ENCODE results near the gene GNPAT. TPM values are rescaled to one million over a fixed set of nuclear protein-coding genes. Genes with fewer than 3 reads are reported as not detected.
A peak's percentile ranks its signal among the peaks of the same experiment; 100 is the strongest.

Gene GNPAT
- total RNA-seq, 1 experiment from 2014 or later: 32.8 TPM

GRCh38 chr1:231313661-231314060, 72.6 kb downstream of the GNPAT start:
- ChIA-PET POLR2A (no interaction called here), CTCF (interaction anchor here (2.8 kb wide), 1 partner anchor 25 kb away, joined by 7 read pairs; the partner anchor contains the start of genes EXOC8 and SPRTN)
- Mint-ChIP-seq H3K9me3 (peaks cover 4% of the 10 kb centered on the region), H3K36me3 (no peaks in the 10 kb centered on the region), H3K27me3 (ENCODE audit: low read depth) (peaks cover 9% of the 10 kb centered on the region), H3K4me3 (no peak overlapping the region), H3K4me1 (no peaks in the 10 kb centered on the region), H3K27ac (no peak overlapping the region)
- no peak for ATAC-seq
- DNase-seq (ENCODE audit: low spot score): no peak
- TF ChIP-seq ZNF281 (CRISPR knock-in tag; IDR thresholded peaks at IDR 0.05): no peak
- TF ChIP-seq ZNF671 (CRISPR knock-in tag; IDR thresholded peaks at IDR 0.05): no peak
- no peak for TF ChIP-seq ARID4B (CRISPR knock-in tag; IDR thresholded peaks at IDR 0.05; ENCODE audit: borderline replicate concordance)
- TF ChIP-seq SOX15 (CRISPR knock-in tag; IDR thresholded peaks at IDR 0.05): no peak
- TF ChIP-seq ATF3 (CRISPR knock-in tag; conservative IDR thresholded peaks at IDR 0.05): no peak
- TF ChIP-seq NFYB (CRISPR knock-in tag; conservative IDR thresholded peaks at IDR 0.05; ENCODE audit: low read depth): no peak
- TF ChIP-seq ELF4 (CRISPR knock-in tag; IDR thresholded peaks at IDR 0.05; ENCODE audit: low read depth): no peak
- TF ChIP-seq E2F5 (CRISPR knock-in tag; IDR thresholded peaks at IDR 0.05): no peak
- no peak for TF ChIP-seq SP1 (CRISPR knock-in tag; conservative IDR thresholded peaks at IDR 0.05)
- no peak for TF ChIP-seq MYBL2 (CRISPR knock-in tag; IDR thresholded peaks at IDR 0.05)
- TF ChIP-seq ZNF425 (CRISPR knock-in tag; conservative IDR thresholded peaks at IDR 0.05): no peak

GRCh38 chr1:231315887-231316286, 74.9 kb downstream of the GNPAT start:
- Mint-ChIP-seq H3K36me3 (no peaks in the 10 kb centered on the region), H3K27ac (no peak overlapping the region), H3K4me3 (no peak overlapping the region), H3K9me3 (peaks cover 4% of the 10 kb centered on the region), H3K4me1 (no peaks in the 10 kb centered on the region), H3K27me3 (ENCODE audit: low read depth) (peaks cover 9% of the 10 kb centered on the region)
- ATAC-seq (peak; percentile 99), DNase-seq (ENCODE audit: low spot score) (peak; percentile 80)
- POLR2A ChIA-PET: interaction anchor here (0.6 kb wide), 1 partner anchor 294 kb away, joined by 4 read pairs; no protein-coding TSS in a partner anchor
- CTCF ChIA-PET: interaction anchor here (0.6 to 1.6 kb wide), 11 partner anchors 17 to 1222 kb away, joined by 3 to 10 read pairs (median 4); partner anchors contain the start of genes EXOC8 and SPRTN
- TF ChIP-seq FOXP1 (CRISPR knock-in tag; IDR thresholded peaks at IDR 0.05; ENCODE audit: borderline replicate concordance): no peak
- TF ChIP-seq ZSCAN18 (CRISPR knock-in tag; IDR thresholded peaks at IDR 0.05): no peak
- no peak for TF ChIP-seq MYBL2 (CRISPR knock-in tag; IDR thresholded peaks at IDR 0.05)
- no peak for TF ChIP-seq ZNF396 (CRISPR knock-in tag; IDR thresholded peaks at IDR 0.05; ENCODE audit: borderline replicate concordance)
- TF ChIP-seq AR (CRISPR knock-in tag; IDR thresholded peaks at IDR 0.05): no peak
- TF ChIP-seq NR2C2 (CRISPR knock-in tag; IDR thresholded peaks at IDR 0.05): no peak
- no peak for TF ChIP-seq SOX15 (CRISPR knock-in tag; IDR thresholded peaks at IDR 0.05)
- no peak for TF ChIP-seq SMAD4 (CRISPR knock-in tag; IDR thresholded peaks at IDR 0.05)
- TF ChIP-seq OVOL2 (CRISPR knock-in tag; IDR thresholded peaks at IDR 0.05; ENCODE audit: borderline replicate concordance): no peak
- no peak for TF ChIP-seq NFE2L1 (CRISPR knock-in tag; IDR thresholded peaks at IDR 0.05)
- peak; percentile 90 for TF ChIP-seq ZNF121 (CRISPR knock-in tag; IDR thresholded peaks at IDR 0.05)
- TF ChIP-seq NFATC4 (CRISPR knock-in tag; IDR thresholded peaks at IDR 0.05): no peak
